Measurements from ENCODE around the gene PJVK. TPM values are rescaled to one million over a fixed set of nuclear protein-coding genes. Genes with fewer than 3 reads are reported as not detected.
"Not testable (repeated sequence)": the region's sequence is repeated elsewhere in the genome, so short reads cannot be mapped to it uniquely, and the experiment has no call there.

PJVK gene
- total RNA-seq, 1 experiment from 2014 or later: 2.5 TPM

- DNase-seq (ENCODE audit: low spot score) (no peak), ATAC-seq (no peak)
- H3K36me3 Mint-ChIP-seq: no peaks in the 10 kb centered on the region; the same call in 1 of the 2 replicates
- CTCF ChIA-PET: no interaction called here
- TF ChIP-seq ZNF532 (CRISPR knock-in tag; IDR thresholded peaks at IDR 0.05; ENCODE audit: borderline replicate concordance) (no peak), ELF4 (CRISPR knock-in tag; IDR thresholded peaks at IDR 0.05; ENCODE audit: low read depth) (no peak)
- no peaks in the 10 kb centered on the region for H3K9me3 Mint-ChIP-seq
- H3K4me1 Mint-ChIP-seq: no peaks in the 10 kb centered on the region
- no peak overlapping the region for H3K4me3 Mint-ChIP-seq
- no peak overlapping the region for H3K27ac Mint-ChIP-seq
- no peaks in the 10 kb centered on the region for H3K27me3 Mint-ChIP-seq (ENCODE audit: low read depth)
- POLR2A ChIA-PET: no interaction called here
Observed at GRCh38 chr2:178469219-178469849, 18.2 kb downstream of the PJVK start.

GRCh38 chr2:178471313-178471712, 20.1 kb downstream of the PJVK start:
- POLR2A ChIA-PET; CTCF ChIA-PET; ATAC-seq; H3K27ac Mint-ChIP-seq; H3K36me3 Mint-ChIP-seq; DNase-seq (ENCODE audit: low spot score); H3K9me3 Mint-ChIP-seq; H3K4me3 Mint-ChIP-seq; H3K4me1 Mint-ChIP-seq; H3K27me3 Mint-ChIP-seq (ENCODE audit: low read depth): not testable (repeated sequence)

GRCh38 chr2:178473373-178473772, 22.2 kb downstream of the PJVK start:
- Mint-ChIP-seq H3K27ac (no peak overlapping the region), H3K36me3 (no peaks in the 10 kb centered on the region), H3K4me1 (0 out of 2 replicates have a peak, but pooled peaks cover 4% of the 10 kb centered on the region), H3K27me3 (ENCODE audit: low read depth) (no peaks in the 10 kb centered on the region; the same call in 1 of the 2 replicates), H3K4me3 (no peak overlapping the region), H3K9me3 (no peaks in the 10 kb centered on the region)
- CTCF ChIA-PET: no interaction called here
- POLR2A ChIA-PET: no interaction called here
- DNase-seq (ENCODE audit: low spot score): no peak
- ATAC-seq: no peak
- TF ChIP-seq ARID4B (CRISPR knock-in tag; IDR thresholded peaks at IDR 0.05; ENCODE audit: borderline replicate concordance): no peak
- no peak for TF ChIP-seq FOXK1 (CRISPR knock-in tag; IDR thresholded peaks at IDR 0.05)
- TF ChIP-seq FOXP1 (CRISPR knock-in tag; IDR thresholded peaks at IDR 0.05; ENCODE audit: borderline replicate concordance): no peak
- TF ChIP-seq SOX15 (CRISPR knock-in tag; IDR thresholded peaks at IDR 0.05): no peak
- TF ChIP-seq AFF4 (CRISPR knock-in tag; IDR thresholded peaks at IDR 0.05; ENCODE audit: borderline replicate concordance): no peak
- TF ChIP-seq ZNF121 (CRISPR knock-in tag; IDR thresholded peaks at IDR 0.05): no peak
- no peak for TF ChIP-seq STAT6 (CRISPR knock-in tag; conservative IDR thresholded peaks at IDR 0.05; ENCODE audit: low read depth)
- no peak for TF ChIP-seq CREB1 (CRISPR knock-in tag; IDR thresholded peaks at IDR 0.05)
- TF ChIP-seq ZNF281 (CRISPR knock-in tag; IDR thresholded peaks at IDR 0.05): no peak
- TF ChIP-seq PRRX2 (CRISPR knock-in tag; IDR thresholded peaks at IDR 0.05): no peak
- TF ChIP-seq NR2C2 (CRISPR knock-in tag; IDR thresholded peaks at IDR 0.05): no peak

All from WTC11 (cell line).